D721Med (cell line): ENCODE measurements around the gene NELFB.

Experiments
- DNase-seq: peaks from one replicate; pipeline ENCODE4 v3.0.0; 2011; ENCODE audit warnings: low spot score; ENCODE audit not compliant: insufficient read length
- FAIRE-seq: peaks from 2 replicates; lab custom pipeline; 2011; peaks lifted over from hg19 to GRCh38; lab: Jason Lieb, UNC
- CTCF ChIP-seq: IDR thresholded peaks from 2 replicates; pipeline ENCODE4 v1.5.1; 2012; ENCODE audit warnings: mild to moderate bottlenecking, control low read depth; ENCODE audit not compliant: insufficient read depth; ENCODE audit errors: missing control alignments

The NELFB gene

GRCh38 chr9:137233143-137233980, 21.8 kb upstream of the NELFB start:
- TF ChIP-seq CTCF, result no peak
- DNase-seq (no peak), FAIRE-seq (no peak)

DNA sequence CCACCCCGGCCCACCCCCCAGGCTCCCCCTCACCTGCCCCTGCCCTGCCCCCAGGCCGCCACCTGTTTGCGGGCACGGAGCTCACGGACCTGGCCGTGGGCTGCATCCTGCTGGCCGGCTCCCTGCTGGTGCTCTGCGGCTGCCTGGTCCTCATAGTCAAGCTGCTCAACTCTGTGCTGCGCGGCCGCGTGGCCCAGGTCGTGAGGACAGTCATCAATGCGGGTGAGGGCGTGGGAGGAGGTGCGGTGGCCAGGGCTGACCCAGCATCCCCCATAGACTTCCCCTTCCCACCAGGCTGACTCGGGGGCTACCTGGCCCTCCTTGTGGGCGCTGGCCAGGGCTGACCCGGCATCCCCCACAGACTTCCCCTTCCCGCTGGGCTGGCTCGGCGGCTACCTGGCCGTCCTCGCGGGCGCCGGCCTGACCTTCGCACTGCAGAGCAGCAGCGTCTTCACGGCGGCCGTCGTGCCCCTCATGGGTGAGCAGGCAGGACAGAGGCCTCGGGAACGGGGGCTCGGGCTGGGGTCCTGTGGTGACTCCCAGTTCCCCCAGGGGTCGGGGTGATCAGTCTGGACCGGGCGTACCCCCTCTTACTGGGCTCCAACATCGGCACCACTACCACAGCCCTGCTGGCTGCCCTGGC, 21.0 kb upstream of the NELFB start:
- no peak for DNase-seq
- TF ChIP-seq CTCF, result no peak
- FAIRE-seq, result no peak

- TF ChIP-seq CTCF, result no peak
- no peak for FAIRE-seq
- DNase-seq, result no peak
Measured at GRCh38 chr9:137234758-137235423, 20.2 kb upstream of the NELFB start.

DNA sequence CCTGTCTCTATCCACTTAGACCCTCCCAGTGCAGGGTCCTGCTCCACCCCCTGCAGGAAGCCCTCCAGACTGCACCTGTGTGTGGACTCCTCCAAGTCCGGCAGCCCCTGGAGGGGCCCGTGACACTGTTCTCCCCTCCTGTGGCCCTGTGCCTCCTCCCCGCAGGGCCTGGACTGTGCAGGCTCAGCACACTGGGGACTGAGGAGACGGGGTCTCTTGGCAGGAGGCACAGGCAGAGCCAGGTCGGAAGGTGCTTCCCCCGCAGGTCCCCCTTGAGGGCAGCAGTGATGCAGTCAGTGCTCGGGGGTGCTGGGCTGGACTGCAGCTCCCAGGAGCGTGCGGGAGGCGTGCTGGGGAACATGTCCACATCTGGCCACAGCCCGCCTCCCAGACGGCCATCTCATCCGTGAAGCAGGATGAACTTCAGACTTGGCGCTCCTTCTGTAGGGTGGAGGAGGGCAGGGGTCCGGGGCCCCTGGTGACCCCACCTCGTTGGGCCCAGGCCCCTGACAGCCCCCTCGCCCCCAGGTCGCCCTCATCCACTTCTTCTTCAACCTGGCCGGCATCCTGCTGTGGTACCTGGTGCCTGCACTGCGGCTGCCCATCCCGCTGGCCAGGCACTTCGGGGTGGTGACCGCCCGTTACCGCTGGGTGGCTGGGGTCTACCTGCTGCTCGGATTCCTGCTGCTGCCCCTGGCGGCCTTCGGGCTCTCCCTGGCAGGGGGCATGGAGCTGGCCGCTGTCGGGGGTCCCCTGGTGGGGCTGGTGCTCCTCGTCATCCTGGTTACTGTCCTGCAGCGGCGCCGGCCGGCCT, 19.5 kb upstream of the NELFB start:
- FAIRE-seq, result no peak
- TF ChIP-seq CTCF, result no peak
- no peak for DNase-seq

DNA sequence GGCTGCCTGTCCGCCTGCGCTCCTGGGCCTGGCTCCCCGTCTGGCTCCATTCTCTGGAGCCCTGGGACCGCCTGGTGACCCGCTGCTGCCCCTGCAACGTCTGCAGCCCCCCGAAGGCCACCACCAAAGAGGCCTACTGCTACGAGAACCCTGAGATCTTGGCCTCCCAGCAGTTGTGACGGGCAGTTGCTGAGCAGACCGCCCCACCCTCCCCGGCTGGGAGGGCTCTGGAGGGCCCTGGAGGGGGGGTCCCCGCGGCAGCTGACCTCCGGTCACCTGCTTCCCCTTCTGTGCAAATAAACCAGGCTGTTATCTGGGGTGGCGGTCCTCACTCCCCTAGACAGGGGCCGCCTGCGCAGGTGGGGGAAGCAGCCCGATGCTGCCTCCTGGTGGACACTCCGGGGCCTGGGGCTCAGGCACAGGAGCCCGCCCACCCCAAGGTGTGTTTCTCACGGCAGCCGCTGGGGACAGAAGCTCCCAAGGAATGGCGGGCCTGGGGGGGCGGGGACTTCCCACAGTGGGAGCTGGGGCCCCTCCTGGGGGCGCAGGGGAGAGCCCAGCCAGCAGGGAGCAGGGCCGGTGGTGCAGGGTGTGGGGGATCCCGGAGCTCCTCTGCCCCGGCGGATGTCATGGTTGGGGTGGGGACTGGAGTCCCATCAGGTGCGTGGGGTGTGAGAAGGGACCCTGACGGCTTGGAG, 18.7 kb upstream of the NELFB start:
- FAIRE-seq (no peak), DNase-seq (peak; percentile 100)
- TF ChIP-seq CTCF, result peak; percentile 93

- FAIRE-seq (no peak), DNase-seq (no peak)
- TF ChIP-seq CTCF, result no peak
Measured at GRCh38 chr9:137236936-137237421, 18.1 kb upstream of the NELFB start.
